Brain microvascular endothelial cell (primary cell): ENCODE results near the gene TNNT2.

ENCODE experiments used
- DNase-seq: peaks from one replicate; pipeline ENCODE4 v3.0.0-alpha.2; 2020
- H3K27ac ChIP-seq: fragments of 250-450 bp; sonication (Bioruptor Pico); 2 replicates; pipeline ENCODE4 v1.5.1; 2020; ENCODE audit warnings: mild to moderate bottlenecking, moderate library complexity
- H3K27me3 ChIP-seq: fragments of 250-450 bp; sonication (Bioruptor Pico); replicated peaks from 2 replicates; pipeline ENCODE4 v1.5.1; 2020; ENCODE audit warnings: mild to moderate bottlenecking
- H3K36me3 ChIP-seq: fragments of 250-450 bp; sonication (Bioruptor Pico); replicated peaks from 2 replicates; pipeline ENCODE4 v1.5.1; 2020; ENCODE audit warnings: mild to moderate bottlenecking
- H3K4me3 ChIP-seq: 2 replicates; pipeline ENCODE4 v1.5.1; 2011; ENCODE audit warnings: low read depth, mild to moderate bottlenecking, control low read depth, low read length, moderate library complexity
- in situ Hi-C: cut with HindIII; loops from 2 replicates; pipeline ENCODE4 v1.10.0; 2017; ENCODE audit warnings: low sequenced_read_pairs, low pct_ligation_motif_present
- TF ChIP-seq, protein P1 (sequence below): IDR thresholded peaks from 2 replicates; pipeline ENCODE4 v1.5.1; 2011; ENCODE audit warnings: low read depth, mild to moderate bottlenecking, moderate library complexity, low read length, control low read depth, inconsistent platforms; ENCODE audit errors: missing control alignments

Gene TNNT2

GRCh38 chr1:201376464-201377374 is 761 bp downstream of the TNNT2 start:
- peak; percentile 44 for DNase-seq
- Histone ChIP-seq H3K27ac (no peak overlapping the region), H3K27me3 (peaks cover 27% of the 10 kb centered on the region), H3K36me3 (no peaks in the 10 kb centered on the region), H3K4me3 (no peak overlapping the region)
- in situ Hi-C loops = no loop called here
- TF ChIP-seq, protein P1, sequence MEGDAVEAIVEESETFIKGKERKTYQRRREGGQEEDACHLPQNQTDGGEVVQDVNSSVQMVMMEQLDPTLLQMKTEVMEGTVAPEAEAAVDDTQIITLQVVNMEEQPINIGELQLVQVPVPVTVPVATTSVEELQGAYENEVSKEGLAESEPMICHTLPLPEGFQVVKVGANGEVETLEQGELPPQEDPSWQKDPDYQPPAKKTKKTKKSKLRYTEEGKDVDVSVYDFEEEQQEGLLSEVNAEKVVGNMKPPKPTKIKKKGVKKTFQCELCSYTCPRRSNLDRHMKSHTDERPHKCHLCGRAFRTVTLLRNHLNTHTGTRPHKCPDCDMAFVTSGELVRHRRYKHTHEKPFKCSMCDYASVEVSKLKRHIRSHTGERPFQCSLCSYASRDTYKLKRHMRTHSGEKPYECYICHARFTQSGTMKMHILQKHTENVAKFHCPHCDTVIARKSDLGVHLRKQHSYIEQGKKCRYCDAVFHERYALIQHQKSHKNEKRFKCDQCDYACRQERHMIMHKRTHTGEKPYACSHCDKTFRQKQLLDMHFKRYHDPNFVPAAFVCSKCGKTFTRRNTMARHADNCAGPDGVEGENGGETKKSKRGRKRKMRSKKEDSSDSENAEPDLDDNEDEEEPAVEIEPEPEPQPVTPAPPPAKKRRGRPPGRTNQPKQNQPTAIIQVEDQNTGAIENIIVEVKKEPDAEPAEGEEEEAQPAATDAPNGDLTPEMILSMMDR = peak; percentile 84

GRCh38 chr1:201376107-201376463 is 1.4 kb downstream of the TNNT2 start:
- Histone ChIP-seq H3K27me3 (peaks cover 27% of the 10 kb centered on the region), H3K4me3 (no peak overlapping the region), H3K27ac (no peak overlapping the region), H3K36me3 (no peaks in the 10 kb centered on the region)
- no peak for DNase-seq
- in situ Hi-C loops = no loop called here
- TF ChIP-seq, protein P1 = no peak

- TF ChIP-seq, protein P1 = peak; percentile 47
- Histone ChIP-seq H3K27me3 (peaks cover 33% of the 10 kb centered on the region), H3K4me3 (no peak overlapping the region), H3K27ac (no peak overlapping the region), H3K36me3 (no peaks in the 10 kb centered on the region)
- in situ Hi-C loops = no loop called here
- DNase-seq = no peak
Measured at GRCh38 chr1:201375169-201375568, 2.3 kb downstream of the TNNT2 start.

DNA sequence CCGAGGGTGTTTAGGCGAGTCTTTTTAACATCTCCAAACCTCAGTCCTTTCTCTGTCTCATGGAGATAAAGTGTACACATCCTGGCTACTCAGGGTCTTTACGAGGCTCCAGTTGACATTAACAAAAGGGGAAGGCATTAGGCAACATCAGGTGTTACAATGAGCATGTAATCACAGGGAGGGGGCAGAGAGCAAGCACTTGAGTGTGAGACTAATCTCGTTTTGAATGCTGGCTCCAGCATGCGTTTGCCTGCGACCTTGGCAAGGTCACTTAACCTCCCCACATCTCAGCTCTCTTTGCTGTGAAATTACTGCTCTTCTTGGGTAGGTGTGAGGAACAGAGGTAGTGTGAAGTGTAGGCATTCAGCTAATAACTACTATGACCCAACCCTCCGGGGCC is 3.1 kb downstream of the TNNT2 start:
- TF ChIP-seq, protein P1 = no peak
- no peaks in the 10 kb centered on the region for H3K36me3 ChIP-seq
- no peak for DNase-seq
- peaks cover 33% of the 10 kb centered on the region for H3K27me3 ChIP-seq
- in situ Hi-C loops = no loop called here
- no peak overlapping the region for H3K4me3 ChIP-seq
- H3K27ac ChIP-seq = no peak overlapping the region

DNA sequence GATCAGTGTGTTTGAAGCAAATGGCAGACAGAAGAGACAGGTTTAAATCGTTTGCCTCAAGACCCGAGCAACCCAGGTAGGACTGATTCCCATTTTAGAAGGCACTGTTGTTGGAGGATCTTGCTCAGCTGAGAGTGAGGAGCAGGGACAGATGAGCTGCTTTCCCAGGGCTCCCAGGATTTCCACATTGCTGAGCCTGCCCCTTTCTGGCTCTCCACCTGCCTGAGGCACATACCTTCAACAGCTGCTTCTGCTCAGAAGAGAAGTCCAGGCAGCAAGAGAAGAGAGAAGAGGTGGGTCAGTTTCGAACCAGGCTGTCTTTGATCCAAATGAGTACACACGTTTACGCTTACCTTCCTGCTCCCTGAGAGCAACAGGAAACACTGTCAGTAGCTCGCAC is 5.7 kb downstream of the TNNT2 start:
- Histone ChIP-seq H3K36me3 (no peaks in the 10 kb centered on the region), H3K27me3 (peaks cover 33% of the 10 kb centered on the region), H3K27ac (no peak overlapping the region), H3K4me3 (no peak overlapping the region)
- TF ChIP-seq, protein P1 = no peak
- no peak for DNase-seq
- in situ Hi-C loops = no loop called here

GRCh38 chr1:201371276-201371675 is 6.2 kb downstream of the TNNT2 start:
- Histone ChIP-seq H3K27ac (no peak overlapping the region), H3K4me3 (no peak overlapping the region), H3K36me3 (no peaks in the 10 kb centered on the region), H3K27me3 (peaks cover 28% of the 10 kb centered on the region)
- in situ Hi-C loops = no loop called here
- DNase-seq = no peak
- TF ChIP-seq, protein P1 = no peak
